Testis (tissue), 3 donors: ENCODE results near the gene HSF2. TPM values are rescaled to one million over a fixed set of nuclear protein-coding genes. Genes with fewer than 3 reads are reported as not detected.

Source experiments
- DNase-seq: peaks from one replicate; pipeline ENCODE4 v3.0.0-alpha.2; 2019
- H3K27ac ChIP-seq, 2 donors: fragments of 200-600 bp; sonication (generic); one replicate each; pipeline ENCODE4 v1.5.1; 2019
- H3K27me3 ChIP-seq: fragments of 200-600 bp; sonication (generic); one replicate; pipeline ENCODE4 v1.5.1; 2019
- H3K36me3 ChIP-seq: fragments of 200-600 bp; sonication (generic); one replicate; pipeline ENCODE4 v1.5.1; 2017; ENCODE audit warnings: low read depth; ENCODE audit errors: missing control alignments
- H3K4me1 ChIP-seq: fragments of 200-600 bp; sonication (generic); one replicate; pipeline ENCODE4 v1.5.1; 2019
- H3K4me3 ChIP-seq, 2 donors: fragments of 200-600 bp; sonication (generic); one replicate each; pipeline ENCODE4 v1.5.1; 2017 to 2019
- H3K9me3 ChIP-seq: fragments of 200-600 bp; sonication (generic); one replicate; pipeline ENCODE4 v1.5.1; 2017
- CTCF ChIP-seq, 3 experiments: fragments of 450-650 bp in 2 of 3; fragments of 200-600 bp in 1 of 3; sonication (generic) in 1 of 3; IDR thresholded peaks; one replicate each; pipeline ENCODE4 v1.5.1; 2016 to 2019; ENCODE audit warnings: antibody characterized with exemption in 3 of 3, mild to moderate bottlenecking in 2 of 3, moderate library complexity in 1 of 3
- POLR2A ChIP-seq: fragments of 450-650 bp; IDR thresholded peaks from one replicate; pipeline ENCODE4 v1.6.1; 2017; ENCODE audit warnings: antibody characterized with exemption, mild to moderate bottlenecking, moderate library complexity
- WGBS, 2 donors: methylation state at CpG; one replicate each; pipeline ENCODE4 v1.1.5; 2018; 5-methylcytosine and 5-hydroxymethylcytosine counted together
- intact Hi-C: fragments of 100-400 bp; cut with DNase I; formaldehyde crosslinking; loops from one replicate; pipeline ENCODE4 v1.15.1; 2023; ENCODE audit warnings: low total_unique reads
- polyA plus RNA-seq: library from polyadenylated mRNA; stranded (reverse); fragments of 350-450 nt; fragmentation: Illumina TruSeq; extraction: RNeasy Lipid Tissue Mini Kit (QIAGEN cat#74804); gene quantifications from one replicate; pipeline ENCODE4 v1.2.3, GENCODE V29; 2014; ENCODE audit warnings: low read depth, low replicate concordance; ENCODE audit not compliant: insufficient read depth
- total RNA-seq, 2 donors: library from RNA; depleted of rRNA; stranded (reverse); fragments of >200 nt; gene quantifications; one replicate each; pipeline ENCODE4 v1.2.3, GENCODE V29; 2016

The HSF2 gene
- total and polyA plus RNA-seq, 3 donors from 2014 or later = 45.1 to 96.2 (median 96.1) TPM

GRCh38 chr6:122461885-122462284 is 62.4 kb downstream of the HSF2 start:
- no peaks in the 10 kb centered on the region for H3K27me3 ChIP-seq
- no peak overlapping the region for H3K27ac ChIP-seq
- TF ChIP-seq POLR2A (no peak), CTCF (IDR thresholded peaks at IDR 0.05) (no peak)
- WGBS, 2 donors = 82 to 90% methylated on average over 2 of the region's 2 CpGs
- intact Hi-C loops = no loop called here
- H3K9me3 ChIP-seq = no peaks in the 10 kb centered on the region
- H3K4me1 ChIP-seq = peaks cover 6% of the 10 kb centered on the region
- no peak for DNase-seq
- no peaks in the 10 kb centered on the region for H3K36me3 ChIP-seq
- no peak overlapping the region for H3K4me3 ChIP-seq

GRCh38 chr6:122471107-122472021 is 71.9 kb downstream of the HSF2 start, which contains the start of gene SERINC1:
Gene SERINC1, minus strand, starts transcription at chr6:122471807. Its CDS starts 70 bp downstream, at chr6:122471737.
- H3K9me3 ChIP-seq = no peaks in the 10 kb centered on the region
- TF ChIP-seq CTCF (IDR thresholded peaks at IDR 0.05) (peak in 1 of 3 experiments; percentile 11), POLR2A (peak; percentile 84)
- H3K36me3 ChIP-seq = no peaks in the 10 kb centered on the region
- peak within 1 kb of the TSS; percentile 93 to 96 for H3K27ac ChIP-seq
- DNase-seq = peak; percentile 98
- H3K27me3 ChIP-seq = no peaks in the 10 kb centered on the region
- WGBS, 2 donors = 0% methylated on average over 39 to 49 of the region's 49 CpGs
- intact Hi-C loops = no loop called here
- H3K4me3 ChIP-seq = peak within 1 kb of the TSS; percentile 86 to 95
- H3K4me1 ChIP-seq = peaks cover 7% of the 10 kb centered on the region

- DNase-seq = no peak
- Histone ChIP-seq H3K9me3 (no peaks in the 10 kb centered on the region), H3K36me3 (no peaks in the 10 kb centered on the region), H3K27ac (peak overlapping the region; percentile 93 to 96), H3K4me3 (peak overlapping the region; percentile 86 to 95), H3K27me3 (no peaks in the 10 kb centered on the region), H3K4me1 (peaks cover 7% of the 10 kb centered on the region)
- WGBS, 2 donors = 1% methylated on average over 8 of the region's 8 CpGs
- TF ChIP-seq POLR2A (no peak), CTCF (IDR thresholded peaks at IDR 0.05) (no peak)
- intact Hi-C loops = no loop called here
Measured at GRCh38 chr6:122472022-122472340, 72.5 kb downstream of the HSF2 start.

GRCh38 chr6:122476131-122476530 is 76.7 kb downstream of the HSF2 start:
- TF ChIP-seq POLR2A (no peak), CTCF (IDR thresholded peaks at IDR 0.05) (peak in 1 of 3 experiments; percentile 34)
- no peak for DNase-seq
- intact Hi-C loops = no loop called here

GRCh38 chr6:122482750-122483080 is 83.3 kb downstream of the HSF2 start:
- Histone ChIP-seq H3K9me3 (no peaks in the 10 kb centered on the region), H3K4me1 (no peaks in the 10 kb centered on the region), H3K27me3 (no peaks in the 10 kb centered on the region), H3K4me3 (no peak overlapping the region), H3K36me3 (no peaks in the 10 kb centered on the region), H3K27ac (no peak overlapping the region)
- TF ChIP-seq CTCF (IDR thresholded peaks at IDR 0.05) (no peak), POLR2A (no peak)
- intact Hi-C loops = no loop called here
- DNase-seq = no peak
- 65 to 68% methylated on average over 7 of the region's 7 CpGs for WGBS, 2 donors

More at GRCh38 chr6:122476131-122476530, 76.7 kb downstream of the HSF2 start:
- Histone ChIP-seq H3K36me3 (no peaks in the 10 kb centered on the region), H3K9me3 (no peaks in the 10 kb centered on the region), H3K4me1 (no peaks in the 10 kb centered on the region), H3K4me3 (no peak overlapping the region), H3K27me3 (no peaks in the 10 kb centered on the region), H3K27ac (no peak overlapping the region)
